Astrocyte of the cerebellum (primary cell): ENCODE data around the gene GINS2.
A peak's percentile ranks its signal among the peaks of the same experiment; 100 is the strongest.

Experiments used
- DNase-seq: peaks from one replicate; pipeline ENCODE4 v3.0.0-alpha.2; 2011; ENCODE audit warnings: low read depth
- H3K4me3 ChIP-seq: 2 replicates; pipeline ENCODE4 v1.5.1; 2011; ENCODE audit warnings: mild to moderate bottlenecking, low read depth, low read length, moderate library complexity
- CTCF ChIP-seq: IDR thresholded peaks from 2 replicates; pipeline ENCODE4 v1.5.1; 2012; ENCODE audit warnings: low read length, low read depth, moderate library complexity, mild to moderate bottlenecking; ENCODE audit errors: missing control alignments
- in situ Hi-C: cut with HindIII; loops from 2 replicates; pipeline ENCODE4 v1.10.0; 2017; ENCODE audit warnings: low sequenced_read_pairs

Gene GINS2

DNA sequence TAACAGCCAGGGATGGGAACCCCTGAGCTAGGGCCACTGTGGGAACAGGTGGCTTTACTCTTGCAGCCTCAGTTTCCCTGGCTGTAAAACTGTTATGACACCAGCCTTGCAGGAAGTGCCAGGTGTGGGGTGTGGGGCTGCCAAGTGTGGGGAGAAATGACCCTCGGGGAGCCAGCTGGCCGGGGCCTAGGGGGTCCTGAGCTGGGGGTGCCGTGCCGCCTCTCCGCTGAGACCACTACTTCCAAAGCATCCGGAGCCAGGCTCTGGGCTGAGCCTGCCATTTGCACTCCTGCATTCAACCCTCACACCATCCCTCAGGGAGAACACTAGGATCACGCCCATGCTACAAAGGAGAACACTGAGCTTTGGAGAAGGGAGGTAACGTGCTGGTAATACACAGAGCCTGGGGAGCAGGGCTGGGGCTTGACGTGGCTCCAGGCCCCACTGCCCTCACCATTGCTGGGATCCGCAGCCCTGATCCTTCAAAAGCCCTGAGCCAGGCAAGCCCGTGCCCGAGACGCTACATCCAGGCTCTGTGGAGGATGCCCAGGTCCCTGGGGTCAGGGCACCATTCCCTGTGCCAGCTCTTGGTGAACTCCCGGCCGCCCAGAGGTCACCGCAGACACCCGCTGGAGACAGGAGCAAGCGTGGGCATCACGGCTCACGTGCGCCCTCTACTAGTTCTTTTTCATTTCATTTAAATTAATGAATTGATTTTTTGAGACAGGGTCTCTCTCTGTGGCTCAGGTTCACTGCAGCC lies 28.8 kb upstream of the GINS2 start:
- peak; percentile 16 for DNase-seq
- H3K4me3 ChIP-seq = no peak overlapping the region
- TF ChIP-seq CTCF = peak; percentile 68
- in situ Hi-C loops = no loop called here

DNA sequence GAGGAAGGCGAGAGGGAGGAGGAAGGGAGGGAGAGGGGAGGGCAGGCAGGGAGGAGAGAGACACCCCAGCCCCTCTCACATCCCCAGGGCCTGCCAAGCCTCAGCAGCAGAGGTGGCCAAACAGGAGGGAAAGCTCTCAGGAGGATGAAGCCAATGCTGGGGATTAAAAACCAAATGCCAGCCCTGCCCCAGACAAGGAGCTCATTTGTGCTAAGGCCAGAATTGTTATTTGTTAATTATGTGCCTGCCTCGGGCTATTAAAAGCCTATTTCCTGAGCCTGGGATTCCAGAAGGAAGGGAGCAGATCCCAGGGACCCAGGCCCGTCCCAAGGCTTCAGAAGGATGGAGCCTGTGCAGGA lies 27.9 kb upstream of the GINS2 start:
- in situ Hi-C loops = no loop called here
- DNase-seq = no peak
- H3K4me3 ChIP-seq = no peak overlapping the region
- no peak for TF ChIP-seq CTCF

- in situ Hi-C loops = no loop called here
- no peak for TF ChIP-seq CTCF
- H3K4me3 ChIP-seq = no peak overlapping the region
- no peak for DNase-seq
Observed at GRCh38 chr16:85716022-85716679, 27.4 kb upstream of the GINS2 start.

DNA sequence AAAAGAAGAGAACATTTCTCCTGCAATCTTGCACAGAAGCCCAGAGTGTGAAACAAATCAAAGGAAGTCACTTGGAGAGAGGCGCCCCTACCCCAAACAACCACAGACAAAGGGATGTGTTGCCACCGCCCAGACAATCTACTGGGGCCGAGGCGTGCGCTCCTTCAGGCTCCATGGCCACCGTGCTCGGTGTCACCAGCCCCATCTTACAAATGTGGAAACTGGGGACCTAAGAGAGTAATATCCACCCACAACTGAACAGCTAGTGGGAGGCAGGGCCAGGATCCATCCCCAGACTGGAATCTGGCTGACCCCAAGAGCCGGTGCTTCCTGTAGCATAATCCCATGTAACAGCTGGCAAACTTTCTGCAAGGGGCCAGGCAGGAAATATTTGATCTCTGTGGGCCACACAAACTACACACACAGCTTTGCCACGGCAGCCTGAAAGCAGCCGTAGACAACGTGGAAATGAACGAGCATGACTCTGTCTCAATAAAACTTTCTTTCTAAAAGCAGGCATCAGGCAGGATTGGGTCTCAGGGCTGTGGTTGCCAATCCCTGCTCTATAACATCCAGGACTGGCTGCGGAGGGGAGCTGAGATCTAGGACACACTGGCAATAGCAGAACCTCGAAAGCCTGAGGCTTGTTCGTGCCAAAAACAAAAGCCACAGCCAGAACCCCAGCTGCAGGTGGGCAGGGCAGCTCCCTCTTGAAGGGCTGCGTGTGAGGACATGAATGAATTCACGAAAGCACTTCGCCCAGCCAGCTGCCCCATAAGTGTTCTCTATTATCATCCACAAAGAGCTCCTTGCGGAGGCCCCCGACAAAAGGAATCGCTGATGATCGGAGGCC lies 26.6 kb upstream of the GINS2 start:
- in situ Hi-C loops = no loop called here
- no peak for TF ChIP-seq CTCF
- no peak overlapping the region for H3K4me3 ChIP-seq
- DNase-seq = no peak

DNA sequence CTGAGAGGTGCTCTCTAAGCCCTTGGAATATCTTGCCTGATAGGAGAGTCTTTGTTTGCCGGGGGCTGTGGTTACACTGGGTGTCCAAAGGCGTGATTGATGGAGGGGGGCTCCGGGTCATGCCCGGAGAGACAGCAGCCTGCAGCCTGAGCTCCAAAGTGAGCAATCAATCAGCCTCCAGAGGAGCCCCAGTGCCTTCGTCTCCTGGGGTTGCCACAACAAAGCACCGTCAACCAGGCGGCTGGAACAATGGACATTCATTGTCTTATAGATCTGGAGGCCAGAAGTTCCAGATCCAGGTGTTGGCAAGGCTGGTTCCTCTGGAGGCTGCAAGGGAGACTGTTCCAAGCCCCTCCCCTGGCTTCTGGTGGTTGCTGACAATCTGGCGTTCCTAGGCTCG lies 24.0 kb upstream of the GINS2 start:
- in situ Hi-C loops = no loop called here
- TF ChIP-seq CTCF = no peak
- DNase-seq = no peak
- no peak overlapping the region for H3K4me3 ChIP-seq

DNA sequence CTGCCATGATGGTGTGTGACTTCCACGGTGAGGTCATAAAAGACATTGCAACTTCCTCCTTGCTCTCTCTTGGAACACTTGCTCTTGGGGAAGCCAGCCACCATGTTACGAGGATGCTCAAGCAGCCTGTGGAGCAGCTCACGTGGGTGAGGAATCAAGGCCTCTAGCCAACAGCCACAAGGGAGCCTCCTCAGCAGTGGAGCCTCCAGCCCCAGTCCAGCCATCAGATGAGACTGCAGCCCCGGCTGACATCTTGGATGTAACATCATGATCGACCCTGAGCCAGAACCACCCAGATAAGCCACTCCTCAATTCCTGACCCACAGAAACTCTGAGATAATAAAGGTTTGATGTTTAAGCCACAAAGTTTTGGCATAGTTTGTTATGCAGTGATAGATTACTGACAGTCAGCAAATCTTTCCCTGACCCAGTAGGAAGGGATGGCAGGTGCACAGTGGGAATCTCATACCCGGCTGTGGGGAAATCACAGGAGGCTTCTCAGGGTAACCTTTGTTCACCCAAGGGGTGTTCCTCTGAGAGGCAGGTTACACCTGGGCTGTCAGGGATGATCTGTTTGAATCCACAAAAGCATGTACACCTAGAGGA lies 23.3 kb upstream of the GINS2 start:
- in situ Hi-C loops = no loop called here
- no peak for DNase-seq
- H3K4me3 ChIP-seq = no peak overlapping the region
- no peak for TF ChIP-seq CTCF
